PFSK-1 (cell line): Measurements from ENCODE around the gene DLX2.

Source experiments
- POLR2AphosphoS5 ChIP-seq: IDR thresholded peaks from 2 replicates; pipeline ENCODE4 v1.6.1; 2012; ENCODE audit warnings: low read depth, mild to moderate bottlenecking, control low read depth, low read length, moderate library complexity
- SIN3A ChIP-seq: IDR thresholded peaks from 2 replicates; pipeline ENCODE4 v1.6.1; 2012; ENCODE audit warnings: mild to moderate bottlenecking, low read length, moderate library complexity, borderline replicate concordance; ENCODE audit not compliant: insufficient read depth
- TAF1 ChIP-seq: IDR thresholded peaks from 2 replicates; pipeline ENCODE4 v1.6.1; 2012; ENCODE audit warnings: low read length, control low read depth, borderline replicate concordance; ENCODE audit not compliant: insufficient read depth
- TF ChIP-seq, protein P1 (sequence below), 2 experiments: IDR thresholded peaks; 2 replicates each; pipeline versions ENCODE4 v1.6.1 to v1.8.0; 2011 to 2012; ENCODE audit warnings: low read depth in 2 of 2, low read length in 2 of 2, control low read depth in 1 of 2, inconsistent platforms in 1 of 2, mild to moderate bottlenecking in 1 of 2, moderate library complexity in 1 of 2; ENCODE audit not compliant: insufficient read depth in 1 of 2

DNA sequence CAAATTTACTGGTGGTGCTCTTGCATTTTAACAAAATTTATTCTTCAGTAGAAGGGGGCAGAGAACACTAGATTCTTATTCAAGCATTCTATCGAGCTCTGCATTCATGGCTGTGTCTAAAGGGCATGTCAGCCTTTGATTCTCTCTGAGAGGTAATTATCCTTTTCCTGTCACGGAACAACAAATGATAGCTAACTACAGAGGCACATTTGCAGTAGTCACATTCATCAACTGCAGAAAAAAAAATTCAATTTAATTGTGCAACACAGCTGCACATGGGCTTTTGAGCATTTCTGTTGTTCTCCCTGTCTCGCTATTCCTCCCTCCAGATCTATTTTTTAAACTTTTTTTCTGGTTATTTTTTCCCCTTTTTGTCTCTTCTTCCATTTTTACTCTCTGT lies 30.4 kb downstream of the DLX2 start:
- TF ChIP-seq, protein P1, sequence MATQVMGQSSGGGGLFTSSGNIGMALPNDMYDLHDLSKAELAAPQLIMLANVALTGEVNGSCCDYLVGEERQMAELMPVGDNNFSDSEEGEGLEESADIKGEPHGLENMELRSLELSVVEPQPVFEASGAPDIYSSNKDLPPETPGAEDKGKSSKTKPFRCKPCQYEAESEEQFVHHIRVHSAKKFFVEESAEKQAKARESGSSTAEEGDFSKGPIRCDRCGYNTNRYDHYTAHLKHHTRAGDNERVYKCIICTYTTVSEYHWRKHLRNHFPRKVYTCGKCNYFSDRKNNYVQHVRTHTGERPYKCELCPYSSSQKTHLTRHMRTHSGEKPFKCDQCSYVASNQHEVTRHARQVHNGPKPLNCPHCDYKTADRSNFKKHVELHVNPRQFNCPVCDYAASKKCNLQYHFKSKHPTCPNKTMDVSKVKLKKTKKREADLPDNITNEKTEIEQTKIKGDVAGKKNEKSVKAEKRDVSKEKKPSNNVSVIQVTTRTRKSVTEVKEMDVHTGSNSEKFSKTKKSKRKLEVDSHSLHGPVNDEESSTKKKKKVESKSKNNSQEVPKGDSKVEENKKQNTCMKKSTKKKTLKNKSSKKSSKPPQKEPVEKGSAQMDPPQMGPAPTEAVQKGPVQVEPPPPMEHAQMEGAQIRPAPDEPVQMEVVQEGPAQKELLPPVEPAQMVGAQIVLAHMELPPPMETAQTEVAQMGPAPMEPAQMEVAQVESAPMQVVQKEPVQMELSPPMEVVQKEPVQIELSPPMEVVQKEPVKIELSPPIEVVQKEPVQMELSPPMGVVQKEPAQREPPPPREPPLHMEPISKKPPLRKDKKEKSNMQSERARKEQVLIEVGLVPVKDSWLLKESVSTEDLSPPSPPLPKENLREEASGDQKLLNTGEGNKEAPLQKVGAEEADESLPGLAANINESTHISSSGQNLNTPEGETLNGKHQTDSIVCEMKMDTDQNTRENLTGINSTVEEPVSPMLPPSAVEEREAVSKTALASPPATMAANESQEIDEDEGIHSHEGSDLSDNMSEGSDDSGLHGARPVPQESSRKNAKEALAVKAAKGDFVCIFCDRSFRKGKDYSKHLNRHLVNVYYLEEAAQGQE (IDR thresholded peaks at IDR 0.05; ENCODE audit: insufficient read depth in 1 of 2, low read depth in 2 of 2, low read length in 2 of 2), result no peak
- TF ChIP-seq SIN3A (no peak), POLR2AphosphoS5 (no peak), TAF1 (no peak)
